Natural killer cell treated with Interleukin-12 subunit alpha and Interleukin-12 subunit beta and Interleukin-15 and Interleukin-18, amount 100 ng/mL, for 72 hours (primary cell): Measurements from ENCODE around the gene SLC4A8. TPM values are rescaled to one million over a fixed set of nuclear protein-coding genes. Genes with fewer than 3 reads are reported as not detected.
A peak's percentile ranks its signal among the peaks of the same experiment; 100 is the strongest.
"Not testable (repeated sequence)": the region's sequence is repeated elsewhere in the genome, so short reads cannot be mapped to it uniquely, and the experiment has no call there.

Experiments used
- ATAC-seq, 2 donors: fragments of 150-1000 bp; cut with Tn5 transposase in 1 of 2; sonication (Bioruptor Pico), chemical (Tn5 transposase) in 1 of 2; 2 replicates each; pipeline ENCODE4 v1.10.0; 2021
- DNase-seq: peaks from one replicate; pipeline ENCODE4 v3.0.0; 2022; ENCODE audit warnings: low spot score
- H3K27ac Mint-ChIP-seq, 2 donors: 1 replicate in 1 of 2; 2 replicates in 1 of 2; pipeline ENCODE4 v1.8.0; 2022; ENCODE audit warnings: mixed read lengths in 2 of 2, mild to moderate bottlenecking in 1 of 2, moderate library complexity in 1 of 2
- H3K27me3 Mint-ChIP-seq, 2 donors: 1 replicate in 1 of 2; 2 replicates in 1 of 2; pipeline ENCODE4 v1.8.0; 2022; ENCODE audit warnings: mixed read lengths in 2 of 2
- H3K36me3 Mint-ChIP-seq: one replicate; pipeline ENCODE4 v1.8.0; 2022; ENCODE audit warnings: mixed read lengths
- H3K4me1 Mint-ChIP-seq, 2 donors: 1 replicate in 1 of 2; 2 replicates in 1 of 2; pipeline ENCODE4 v1.8.0; 2022; ENCODE audit warnings: low read depth in 2 of 2, mixed read lengths in 2 of 2, mild to moderate bottlenecking in 1 of 2
- H3K4me3 Mint-ChIP-seq: one replicate; pipeline ENCODE4 v1.8.0; 2022; ENCODE audit warnings: mixed read lengths
- H3K9me3 Mint-ChIP-seq: 2 replicates; pipeline ENCODE4 v1.8.0; 2022; ENCODE audit warnings: mixed read lengths
- total RNA-seq, 2 donors: library from RNA; stranded (reverse); gene quantifications; one replicate each; pipeline ENCODE4 v1.2.3, GENCODE V29; 2022

Gene SLC4A8
- total RNA-seq, 2 donors from 2014 or later = 4.3 to 6.3 TPM

DNA sequence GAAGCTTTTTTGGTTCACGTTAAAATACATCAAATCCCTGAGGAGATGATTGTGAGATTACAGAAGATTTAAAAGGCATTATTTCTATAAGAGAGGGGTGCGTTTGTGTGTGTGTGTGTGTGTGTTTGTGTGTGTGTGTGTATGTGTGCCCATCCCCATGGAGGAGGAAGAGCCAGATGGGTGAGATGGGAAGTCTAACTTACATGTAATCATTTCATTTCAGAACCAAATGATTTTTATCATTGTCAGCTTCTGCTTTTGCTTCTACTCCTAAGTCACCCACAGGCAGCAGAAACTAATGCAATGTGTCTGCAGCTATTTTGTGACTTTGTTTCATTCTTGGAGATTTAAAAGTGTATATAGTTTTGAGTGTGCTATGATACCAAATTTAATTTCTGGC lies 68.7 kb downstream of the SLC4A8 start:
- DNase-seq (no peak), ATAC-seq (no peak)
- H3K36me3 Mint-ChIP-seq = no peaks in the 10 kb centered on the region
- H3K4me1 Mint-ChIP-seq = no peaks in the 10 kb centered on the region
- H3K9me3 Mint-ChIP-seq = no peaks in the 10 kb centered on the region
- H3K27ac Mint-ChIP-seq = no peak overlapping the region
- no peak overlapping the region for H3K4me3 Mint-ChIP-seq
- no peaks in the 10 kb centered on the region for H3K27me3 Mint-ChIP-seq

GRCh38 chr12:51496895-51497294 lies 72.3 kb downstream of the SLC4A8 start:
- ATAC-seq = no peak
- Mint-ChIP-seq H3K27ac (no peak overlapping the region), H3K27me3 (no peaks in the 10 kb centered on the region), H3K36me3 (no peaks in the 10 kb centered on the region), H3K4me1 (no peaks in the 10 kb centered on the region), H3K4me3 (no peak overlapping the region), H3K9me3 (no peaks in the 10 kb centered on the region)
- DNase-seq = no peak

DNA sequence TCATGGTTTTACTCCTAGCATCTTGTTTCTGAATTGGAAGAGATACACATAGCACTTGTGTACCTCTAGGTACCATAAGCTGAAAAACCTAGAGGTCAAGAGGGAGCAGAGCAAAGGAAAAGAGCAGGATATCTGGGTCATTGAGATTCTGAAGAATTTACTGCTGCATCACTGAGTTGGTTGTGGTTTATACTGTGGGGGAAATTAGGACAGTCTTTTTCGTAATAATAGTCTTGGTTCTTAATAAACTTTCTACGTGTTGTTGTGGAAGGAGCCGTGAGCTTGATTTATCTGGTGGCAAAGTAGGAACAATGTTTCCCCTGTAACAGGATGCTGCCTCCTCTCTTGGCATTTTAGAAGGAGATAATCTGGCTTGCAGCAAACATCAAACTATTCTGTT lies 80.2 kb downstream of the SLC4A8 start:
- no peak for DNase-seq
- Mint-ChIP-seq H3K9me3 (no peaks in the 10 kb centered on the region), H3K27me3 (no peaks in the 10 kb centered on the region), H3K4me3 (no peak overlapping the region), H3K36me3 (no peaks in the 10 kb centered on the region), H3K27ac (no peak overlapping the region), H3K4me1 (no peaks in the 10 kb centered on the region)
- ATAC-seq = no peak

- DNase-seq (no peak), ATAC-seq (no peak)
- no peak overlapping the region for H3K27ac Mint-ChIP-seq
- H3K4me3 Mint-ChIP-seq = no peak overlapping the region
- H3K27me3 Mint-ChIP-seq = no peaks in the 10 kb centered on the region
- H3K4me1 Mint-ChIP-seq = no peaks in the 10 kb centered on the region
- H3K36me3 Mint-ChIP-seq = no peaks in the 10 kb centered on the region
- H3K9me3 Mint-ChIP-seq = no peaks in the 10 kb centered on the region
Observed at GRCh38 chr12:51505360-51506105, 80.9 kb downstream of the SLC4A8 start.

- Mint-ChIP-seq H3K4me3 (no peak overlapping the region), H3K27me3 (no peaks in the 10 kb centered on the region), H3K36me3 (no peaks in the 10 kb centered on the region), H3K27ac (no peak overlapping the region), H3K4me1 (no peaks in the 10 kb centered on the region), H3K9me3 (no peaks in the 10 kb centered on the region)
- no peak for ATAC-seq
- no peak for DNase-seq
Observed at GRCh38 chr12:51507178-51507577, 82.5 kb downstream of the SLC4A8 start.

DNA sequence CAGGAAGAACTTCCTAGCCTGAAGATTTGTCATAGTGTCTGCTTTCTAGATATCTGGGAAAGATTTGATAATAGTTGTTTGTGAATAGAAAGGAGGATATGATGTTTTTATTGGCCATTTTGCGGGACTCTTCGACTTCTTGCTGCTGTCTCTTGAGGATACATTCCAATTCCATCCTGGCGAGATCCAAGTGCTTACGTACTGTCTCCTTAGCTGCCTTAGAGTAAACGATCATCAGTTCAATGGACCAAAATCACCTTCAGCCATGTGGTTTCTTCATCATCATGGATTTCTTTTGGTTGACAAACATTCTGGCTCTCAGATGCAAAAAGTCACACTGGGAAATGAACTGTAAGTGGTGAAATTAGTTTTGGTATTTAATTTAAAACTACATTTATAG lies 83.7 kb downstream of the SLC4A8 start:
- no peak overlapping the region for H3K27ac Mint-ChIP-seq

GRCh38 chr12:51511546-51512260 lies 87.1 kb downstream of the SLC4A8 start:
- H3K27me3 Mint-ChIP-seq = no peaks in the 10 kb centered on the region
- H3K4me3 Mint-ChIP-seq = no peak overlapping the region
- H3K4me1 Mint-ChIP-seq = peaks cover 4 to 20% of the 10 kb centered on the region in 2 donors
- H3K36me3 Mint-ChIP-seq = no peaks in the 10 kb centered on the region
- H3K9me3 Mint-ChIP-seq = no peaks in the 10 kb centered on the region
- DNase-seq (no peak), ATAC-seq (no peak)
- no peak overlapping the region for H3K27ac Mint-ChIP-seq

More for the DNA sequence above, 83.7 kb downstream of the SLC4A8 start:
- Mint-ChIP-seq H3K4me3 (no peak overlapping the region), H3K9me3 (no peaks in the 10 kb centered on the region), H3K27me3 (no peaks in the 10 kb centered on the region), H3K4me1 (peaks cover 4 to 8% of the 10 kb centered on the region in 2 donors), H3K36me3 (no peaks in the 10 kb centered on the region)
- no peak for ATAC-seq
- DNase-seq = no peak

DNA sequence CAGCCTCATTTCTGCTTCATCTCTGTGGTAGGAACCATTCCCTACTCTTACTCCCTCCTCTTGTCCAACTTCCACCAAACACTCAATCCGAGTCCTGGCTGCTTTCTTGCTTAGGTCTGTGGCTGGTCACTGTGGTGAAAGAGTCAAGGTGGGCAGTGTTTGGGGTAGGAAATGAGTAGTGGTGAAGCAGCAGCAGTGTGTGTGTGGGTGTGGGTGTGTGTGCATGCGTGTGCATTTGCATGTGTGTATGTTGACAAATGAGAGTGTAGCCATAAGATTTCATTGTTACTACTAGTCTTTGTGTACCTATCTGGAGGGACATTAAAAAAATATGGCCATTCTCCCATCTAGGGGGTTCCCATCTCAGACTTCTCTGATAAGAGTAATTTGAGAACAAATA lies 87.8 kb downstream of the SLC4A8 start:
- H3K36me3 Mint-ChIP-seq = no peaks in the 10 kb centered on the region
- DNase-seq (no peak), ATAC-seq (no peak)
- peaks cover 4 to 20% of the 10 kb centered on the region in 2 donors for H3K4me1 Mint-ChIP-seq
- H3K9me3 Mint-ChIP-seq = no peaks in the 10 kb centered on the region
- no peak overlapping the region for H3K4me3 Mint-ChIP-seq
- no peak overlapping the region for H3K27ac Mint-ChIP-seq
- no peaks in the 10 kb centered on the region for H3K27me3 Mint-ChIP-seq

DNA sequence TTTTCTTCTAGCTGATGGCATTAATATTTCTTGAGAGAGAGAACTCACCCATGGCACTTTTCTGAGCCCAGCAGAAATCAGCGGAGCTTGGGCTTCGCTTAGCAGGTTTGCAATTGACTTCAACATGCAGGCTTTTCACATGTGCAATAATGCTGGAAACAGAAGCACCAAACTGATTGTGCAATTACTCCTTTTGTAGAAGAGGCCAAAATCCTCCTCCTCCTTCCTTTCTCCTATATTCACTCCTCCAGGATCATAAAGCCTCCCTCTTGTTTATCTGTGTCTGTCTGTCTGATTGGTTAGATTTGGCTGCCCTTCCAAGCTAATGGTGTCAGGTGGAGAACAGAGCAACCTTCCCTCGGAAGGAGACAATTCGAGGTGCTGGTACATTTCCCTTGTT lies 90.4 kb downstream of the SLC4A8 start:
- H3K27me3 Mint-ChIP-seq, H3K27ac Mint-ChIP-seq, H3K36me3 Mint-ChIP-seq, DNase-seq, H3K4me3 Mint-ChIP-seq, ATAC-seq, H3K9me3 Mint-ChIP-seq: not testable (repeated sequence)
- H3K4me1 Mint-ChIP-seq = peaks cover 19 to 31% of the 10 kb centered on the region in 2 donors

DNA sequence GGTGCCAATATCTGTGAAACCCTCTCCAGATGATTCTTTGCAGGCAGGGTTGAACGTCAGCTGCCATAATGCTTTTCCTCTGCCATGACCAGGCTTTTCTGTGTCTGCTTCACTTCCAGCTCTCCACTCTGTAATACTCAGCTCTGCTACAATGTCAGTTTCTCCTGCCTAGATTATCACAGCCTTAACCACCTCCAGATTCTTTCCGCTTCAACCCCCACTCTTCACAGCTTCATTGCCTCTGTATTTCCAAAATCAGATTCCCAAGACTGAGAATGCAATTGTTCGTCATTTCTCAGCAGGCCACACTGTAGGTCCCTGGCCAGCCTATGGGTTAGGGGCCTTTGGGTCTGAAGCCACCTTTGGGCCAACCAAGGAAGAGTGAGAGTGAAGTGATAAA lies 92.7 kb downstream of the SLC4A8 start:
- no peak overlapping the region for H3K27ac Mint-ChIP-seq
- ATAC-seq (no peak), DNase-seq (no peak)
- peaks cover 19 to 31% of the 10 kb centered on the region in 2 donors for H3K4me1 Mint-ChIP-seq
- H3K4me3 Mint-ChIP-seq = no peak overlapping the region
- H3K27me3 Mint-ChIP-seq = no peaks in the 10 kb centered on the region
- no peaks in the 10 kb centered on the region for H3K9me3 Mint-ChIP-seq
- no peaks in the 10 kb centered on the region for H3K36me3 Mint-ChIP-seq

GRCh38 chr12:51517800-51518199 lies 93.2 kb downstream of the SLC4A8 start:
- Mint-ChIP-seq H3K27ac (peak overlapping the region in 1 of 2 donors; percentile 65), H3K4me3 (no peak overlapping the region), H3K9me3 (no peaks in the 10 kb centered on the region), H3K4me1 (peaks cover 15 to 26% of the 10 kb centered on the region in 2 donors), H3K36me3 (no peaks in the 10 kb centered on the region), H3K27me3 (no peaks in the 10 kb centered on the region)
- DNase-seq (no peak), ATAC-seq (no peak)

- peaks cover 15 to 18% of the 10 kb centered on the region in 2 donors for H3K4me1 Mint-ChIP-seq
- ATAC-seq = no peak
- no peak overlapping the region for H3K4me3 Mint-ChIP-seq
- no peaks in the 10 kb centered on the region for H3K27me3 Mint-ChIP-seq
- H3K36me3 Mint-ChIP-seq = no peaks in the 10 kb centered on the region
- peak overlapping the region in 1 of 2 donors; percentile 12 for H3K27ac Mint-ChIP-seq
- DNase-seq = no peak
- no peaks in the 10 kb centered on the region for H3K9me3 Mint-ChIP-seq
Observed at GRCh38 chr12:51519755-51520154, 95.1 kb downstream of the SLC4A8 start.

DNA sequence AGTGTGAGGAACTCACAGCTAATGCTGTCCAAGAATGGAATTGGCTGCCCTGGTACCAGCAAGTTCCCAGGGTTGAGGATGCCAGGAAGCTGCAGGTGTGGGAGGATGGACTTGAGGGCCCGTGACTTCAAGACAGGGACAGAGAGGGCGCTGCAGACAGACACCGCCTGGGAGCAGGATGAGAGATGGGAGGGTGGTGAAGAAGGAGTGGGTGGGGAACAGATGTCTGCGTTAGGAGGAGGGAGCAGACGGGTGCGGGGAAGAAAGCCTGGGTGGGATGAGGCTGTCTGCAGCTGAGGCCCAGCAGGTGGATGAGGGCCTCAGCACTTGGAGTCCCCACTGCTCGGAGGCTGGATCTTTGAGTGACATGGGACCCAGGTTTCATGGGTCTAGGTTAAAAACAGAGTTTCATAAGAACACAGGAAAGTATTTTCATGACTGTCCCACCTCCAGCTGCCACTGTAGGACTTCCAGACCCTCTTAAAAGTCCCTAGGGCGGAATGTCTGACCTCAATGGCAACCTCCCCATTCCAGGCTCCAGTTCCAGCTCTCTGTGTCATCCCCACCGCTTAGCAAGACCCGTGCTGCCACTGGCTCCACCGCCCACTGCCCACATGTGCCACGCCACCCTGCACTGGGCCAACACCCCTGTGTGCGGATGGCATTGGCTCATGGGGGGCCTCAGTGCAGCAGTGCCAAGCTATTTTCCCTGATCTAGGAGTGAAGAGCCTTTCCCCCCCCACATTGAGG lies 96.1 kb downstream of the SLC4A8 start:
- Mint-ChIP-seq H3K4me3 (no peak overlapping the region), H3K36me3 (no peaks in the 10 kb centered on the region), H3K27me3 (no peaks in the 10 kb centered on the region), H3K9me3 (no peaks in the 10 kb centered on the region), H3K4me1 (peaks cover 11 to 15% of the 10 kb centered on the region in 2 donors), H3K27ac (no peak overlapping the region)
- no peak for DNase-seq
- ATAC-seq = no peak
